NCI-H1092 (cell line): ENCODE measurements around the gene ACADSB.
A peak's percentile ranks its signal among the peaks of the same experiment; 100 is the strongest.

Source experiments
- DNase-seq: peaks from one replicate; lab custom pipeline; 2025; lab: John Stamatoyannopoulos, UW

The ACADSB gene

DNA sequence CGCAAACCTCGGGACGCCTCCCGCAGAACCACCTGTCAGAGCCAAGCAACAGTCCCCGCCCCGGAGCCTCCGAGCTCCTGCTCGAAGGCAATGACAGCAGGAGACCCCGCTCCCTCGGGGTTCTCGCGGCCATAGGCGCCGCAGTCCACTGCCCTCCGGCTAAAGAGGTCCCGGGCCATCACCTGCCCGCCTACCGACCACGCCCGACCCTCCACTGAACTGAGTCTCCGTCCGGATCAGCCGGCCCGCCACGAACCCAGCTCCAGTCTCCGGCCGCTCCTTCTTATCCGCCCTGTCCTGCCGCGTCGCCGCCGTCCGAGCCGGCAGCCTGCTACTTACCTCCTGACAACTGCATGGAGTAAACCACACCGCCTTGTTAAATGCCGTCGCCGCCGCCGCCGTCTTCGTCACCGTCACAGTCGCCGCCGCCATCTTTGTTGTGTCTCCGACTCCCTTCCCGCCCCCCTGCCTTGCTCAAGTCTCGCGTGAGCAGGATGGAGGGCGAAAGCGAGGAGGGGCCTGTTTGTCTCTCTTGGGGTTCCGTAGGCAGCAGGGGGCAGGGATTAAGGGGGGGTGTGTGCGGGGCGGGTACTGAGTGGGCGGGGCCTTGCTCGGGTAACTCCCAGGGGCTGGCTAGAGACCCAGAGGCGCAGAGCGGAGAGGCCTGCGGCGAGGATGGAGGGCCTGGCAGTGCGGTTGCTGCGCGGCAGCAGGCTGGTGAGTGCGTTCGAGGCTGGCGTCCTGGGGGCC is at the start of gene ACADSB, which contains the start of gene IKZF5:
TSS of gene ACADSB (plus strand) at position 652 of the 750 bp plus-strand sequence. CDS start at position 676, 24 bp downstream.
TSS of gene IKZF5 (minus strand) at position 441 of the 750 bp plus-strand sequence. CDS start 10,170 bp downstream, outside the sequence.
- DNase-seq: peak; percentile 94

DNA sequence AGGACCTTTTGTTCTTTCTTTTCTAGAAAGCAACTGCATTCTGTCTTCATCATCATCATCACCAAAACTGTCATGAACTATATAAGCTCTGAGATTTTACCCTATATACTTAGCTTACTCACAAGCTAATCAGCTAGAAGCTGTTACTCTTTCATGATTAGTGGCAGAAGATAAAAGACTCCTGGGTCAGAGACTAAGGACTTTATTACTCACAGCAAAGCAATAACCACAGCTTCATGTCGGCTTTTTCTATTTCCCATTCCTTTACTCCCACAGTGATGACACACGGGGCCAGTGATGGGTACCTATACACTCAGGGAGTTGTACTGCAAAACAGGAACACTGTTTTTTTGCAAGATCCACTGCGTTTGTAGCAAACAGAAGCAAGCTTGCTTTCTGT is 46.4 kb upstream of the ACADSB start:
- no peak for DNase-seq

DNA sequence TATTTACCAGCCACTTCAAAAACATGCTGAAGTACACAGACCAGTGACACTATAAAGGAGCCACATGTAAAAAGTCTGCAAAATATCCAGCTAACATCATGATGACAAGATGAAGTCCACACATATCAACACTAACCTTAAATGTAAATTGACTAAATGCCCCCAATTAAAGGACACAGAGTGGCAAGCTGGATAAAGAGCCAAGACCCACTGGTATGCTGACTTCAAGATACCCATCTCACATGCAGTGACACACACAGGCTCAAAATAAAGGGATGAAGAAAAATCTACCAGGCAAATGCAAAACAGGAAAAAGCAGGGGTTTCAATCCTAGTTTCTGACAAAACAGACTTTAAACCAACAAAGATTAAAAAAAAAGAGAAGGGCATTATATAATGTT is 41.9 kb upstream of the ACADSB start:
- DNase-seq: no peak

DNA sequence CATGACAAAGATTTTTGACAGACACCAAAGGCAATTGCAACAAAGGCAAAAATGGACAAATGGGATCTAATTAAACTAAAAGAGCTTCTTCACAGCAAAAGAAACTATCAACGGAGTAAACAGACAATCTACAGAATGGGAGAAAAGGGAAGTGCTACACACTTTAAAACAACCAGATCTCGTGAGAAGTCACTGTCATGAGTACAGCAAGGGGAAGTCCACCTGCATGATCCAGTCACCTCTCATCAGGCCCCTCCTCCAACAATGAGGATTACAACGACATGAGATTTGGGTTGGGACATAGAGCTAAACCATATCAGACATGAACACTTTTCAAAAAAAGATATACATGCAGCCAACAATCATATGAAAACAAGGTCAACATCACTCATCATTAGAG is 40.1 kb upstream of the ACADSB start:
- no peak for DNase-seq

DNA sequence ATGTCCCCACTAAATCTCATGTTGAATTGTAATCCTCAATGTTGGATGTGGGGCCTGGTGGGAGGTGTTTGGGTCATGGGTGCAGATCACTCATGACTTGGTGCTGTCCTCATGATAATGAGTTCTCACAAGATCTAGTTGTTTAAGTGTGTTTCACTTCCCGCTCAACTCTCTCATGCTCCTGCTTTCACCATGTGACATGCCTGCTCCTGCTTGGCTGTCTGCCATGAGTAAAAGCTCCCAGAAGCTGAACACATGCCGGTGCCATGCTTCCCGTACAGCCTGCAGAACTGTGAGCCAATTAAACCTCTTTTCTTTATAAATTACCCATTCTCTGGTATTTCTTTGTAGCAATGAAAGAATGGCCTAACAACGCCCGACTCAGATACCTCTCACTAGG is 34.8 kb upstream of the ACADSB start:
- no peak for DNase-seq

DNA sequence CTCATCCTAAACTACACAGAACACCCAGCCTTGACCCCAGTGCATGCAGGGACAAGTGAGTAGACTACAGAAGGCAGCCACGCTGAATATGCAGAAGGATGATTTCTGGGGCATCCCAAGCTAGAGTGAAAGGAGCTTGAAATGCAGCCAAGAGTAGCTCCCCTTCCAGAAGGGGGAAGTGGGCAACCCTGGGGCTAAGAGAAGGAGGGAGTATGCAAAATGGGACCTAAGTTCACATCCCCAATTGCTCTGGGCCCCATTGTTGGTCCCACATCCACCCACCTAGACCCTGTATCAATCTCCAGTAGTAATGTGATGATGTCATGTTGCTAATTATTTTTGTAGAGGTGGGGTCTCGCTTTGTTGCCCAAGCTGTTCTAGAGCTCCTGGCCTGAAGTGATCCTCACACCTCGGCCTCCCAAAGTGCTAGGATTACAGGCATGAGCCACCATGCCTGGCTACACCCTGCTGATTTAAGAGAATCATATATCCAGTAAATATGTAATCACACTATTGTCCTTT is 34.2 kb upstream of the ACADSB start:
- DNase-seq: no peak

DNA sequence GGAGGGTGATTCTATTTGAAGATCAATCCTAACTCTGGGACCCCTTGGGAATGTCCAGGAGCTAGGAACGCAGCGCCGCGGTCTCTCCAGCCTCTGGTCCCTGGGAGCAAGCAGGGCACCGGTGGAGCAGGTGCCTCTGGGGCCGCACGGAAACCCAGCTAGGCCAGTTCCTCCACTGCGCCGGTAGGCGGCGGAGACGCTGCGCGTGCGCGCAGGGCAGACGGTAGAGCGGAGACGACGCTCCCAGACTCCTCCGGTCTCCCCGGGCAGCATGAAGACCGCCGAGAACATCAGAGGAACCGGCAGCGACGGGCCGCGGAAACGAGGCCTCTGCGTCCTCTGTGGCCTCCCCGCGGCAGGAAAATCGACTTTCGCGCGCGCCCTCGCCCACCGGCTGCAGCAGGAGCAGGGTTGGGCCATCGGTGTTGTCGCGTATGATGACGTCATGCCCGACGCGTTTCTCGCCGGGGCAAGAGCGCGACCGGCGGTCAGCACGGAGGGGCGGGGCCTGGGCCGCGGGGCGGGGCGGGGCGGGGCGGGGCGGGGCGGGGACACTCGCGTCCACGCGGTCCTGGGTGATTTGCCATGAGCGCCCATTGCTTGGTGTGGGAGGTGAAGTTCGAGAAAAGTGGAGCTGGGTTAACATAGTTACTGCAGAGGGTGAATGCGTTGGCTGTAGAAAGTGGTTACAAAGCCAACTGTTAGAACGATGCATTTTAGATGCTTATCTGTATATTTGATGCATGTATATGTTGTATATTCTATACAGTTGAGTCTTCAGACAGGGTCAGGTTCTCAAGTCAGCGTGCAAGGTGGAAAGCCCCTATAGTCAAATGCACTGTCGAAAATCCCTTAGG is 28.4 kb upstream of the ACADSB start, which contains the start of gene PSTK:
TSS of gene PSTK (plus strand) at position 193 of the 857 bp plus-strand sequence. CDS start at position 272, 79 bp downstream.
- DNase-seq: peak; percentile 77

DNA sequence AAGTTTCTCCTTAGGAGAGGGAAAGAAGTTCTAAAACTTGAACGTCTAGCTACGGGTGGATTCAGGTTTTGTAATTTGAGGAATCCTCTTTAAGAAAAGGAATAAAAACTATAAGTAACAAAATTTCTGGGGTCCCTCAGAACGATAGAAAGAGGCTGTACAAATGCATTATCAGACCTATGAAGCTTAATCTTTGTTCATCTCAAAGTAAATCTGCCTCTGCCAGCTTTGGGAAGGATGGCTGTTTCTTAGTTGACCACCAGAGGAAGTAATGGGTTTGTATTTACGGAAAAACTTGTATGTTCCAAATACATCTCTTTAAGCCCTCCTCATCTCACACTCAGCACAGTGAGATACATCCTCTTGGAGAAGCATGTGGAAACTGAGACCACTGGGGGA is 27.7 kb upstream of the ACADSB start:
- no peak for DNase-seq

DNA sequence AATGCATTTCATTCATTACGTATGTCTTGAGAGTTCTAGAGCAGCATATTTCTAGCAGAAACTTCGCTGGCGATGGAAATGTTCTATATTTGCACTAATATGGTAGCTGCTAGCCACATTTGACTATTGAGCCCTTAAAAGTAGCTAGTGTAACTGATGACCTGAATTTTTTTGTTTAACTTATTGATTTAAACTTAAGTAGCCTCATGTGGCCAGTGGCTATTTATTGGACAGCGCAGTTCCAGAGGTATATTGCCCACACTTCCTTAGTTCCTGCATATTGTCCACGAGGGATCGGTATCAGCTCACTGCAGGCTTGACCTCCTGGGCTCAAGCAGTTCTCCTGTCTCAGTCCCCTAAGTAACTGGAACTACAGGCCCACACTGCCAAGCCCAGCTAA is 24.9 kb upstream of the ACADSB start:
- DNase-seq: no peak

DNA sequence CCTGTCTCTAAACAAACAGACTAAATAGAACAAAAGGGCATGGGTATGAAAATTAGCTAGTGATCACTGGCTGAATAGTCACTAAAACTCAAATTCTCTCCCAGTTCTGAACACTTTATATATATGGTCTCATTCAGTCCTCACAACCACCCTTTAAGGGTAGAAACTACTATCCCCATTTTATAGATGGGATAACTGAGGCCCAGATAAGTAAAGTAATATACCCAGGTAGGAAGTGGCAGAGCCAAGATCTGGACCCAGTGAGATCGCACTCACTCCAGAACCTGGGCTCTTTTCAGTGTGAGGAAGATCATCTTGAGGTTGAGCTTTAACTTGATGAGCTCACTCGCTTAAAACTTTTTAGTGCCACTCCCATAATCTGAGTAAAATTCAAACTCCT is 24.1 kb upstream of the ACADSB start:
- no peak for DNase-seq

DNA sequence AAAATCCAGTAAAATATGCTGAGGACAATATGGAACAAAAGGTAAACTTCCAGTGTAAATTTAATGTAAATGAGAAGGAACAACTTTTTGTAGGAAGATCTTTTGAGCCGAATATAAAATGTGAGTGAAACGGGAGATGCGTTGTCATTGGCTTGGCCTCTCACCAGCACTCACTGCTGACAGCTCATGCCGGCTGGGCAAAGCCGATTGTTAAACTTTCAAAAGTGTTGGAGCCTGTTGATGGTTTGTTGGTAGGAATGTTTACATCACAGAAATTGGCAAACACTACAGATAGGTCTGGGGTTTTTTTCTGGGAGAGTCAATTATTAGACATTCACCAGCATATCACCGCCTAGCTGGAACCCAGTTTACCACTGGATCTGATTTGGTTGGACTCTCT is 22.5 kb upstream of the ACADSB start:
- DNase-seq: no peak

DNA sequence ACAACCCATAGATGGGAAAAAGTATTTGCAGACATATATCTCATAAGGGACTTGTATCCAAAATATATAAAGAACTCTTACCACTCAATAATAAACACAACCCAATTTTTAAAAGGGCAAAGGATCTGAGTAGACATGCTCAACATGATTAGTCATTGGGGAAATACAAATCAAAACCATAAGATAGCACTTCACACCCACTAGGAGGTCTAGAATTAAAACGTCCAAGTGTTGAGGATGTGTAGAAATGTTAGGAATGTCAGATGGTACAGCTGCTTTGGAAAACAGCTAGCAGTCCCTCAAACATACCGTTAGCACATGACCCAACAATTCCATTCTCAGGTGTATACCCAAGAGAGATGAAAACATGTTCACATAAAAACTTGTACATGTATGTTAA is 20.3 kb upstream of the ACADSB start:
- DNase-seq: no peak

DNA sequence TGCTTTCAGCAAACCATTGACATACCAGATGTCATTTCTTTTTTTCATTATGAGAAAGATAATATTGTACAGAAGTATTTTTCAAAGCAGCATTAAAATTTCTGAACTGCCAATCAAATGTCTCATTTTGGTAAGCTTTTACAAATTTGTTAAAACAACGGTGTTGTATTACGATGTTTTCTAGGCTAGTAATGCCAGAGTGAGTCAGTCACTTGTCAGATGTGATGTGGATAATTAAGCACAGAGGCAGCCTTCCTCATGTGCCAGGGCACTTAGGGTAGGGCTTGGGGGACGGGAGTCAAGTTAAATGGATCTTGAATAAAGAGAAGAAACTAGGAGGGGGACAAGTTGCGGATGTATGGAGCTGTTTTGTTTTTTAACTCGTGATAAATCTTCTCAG is 18.5 kb upstream of the ACADSB start:
- no peak for DNase-seq

DNA sequence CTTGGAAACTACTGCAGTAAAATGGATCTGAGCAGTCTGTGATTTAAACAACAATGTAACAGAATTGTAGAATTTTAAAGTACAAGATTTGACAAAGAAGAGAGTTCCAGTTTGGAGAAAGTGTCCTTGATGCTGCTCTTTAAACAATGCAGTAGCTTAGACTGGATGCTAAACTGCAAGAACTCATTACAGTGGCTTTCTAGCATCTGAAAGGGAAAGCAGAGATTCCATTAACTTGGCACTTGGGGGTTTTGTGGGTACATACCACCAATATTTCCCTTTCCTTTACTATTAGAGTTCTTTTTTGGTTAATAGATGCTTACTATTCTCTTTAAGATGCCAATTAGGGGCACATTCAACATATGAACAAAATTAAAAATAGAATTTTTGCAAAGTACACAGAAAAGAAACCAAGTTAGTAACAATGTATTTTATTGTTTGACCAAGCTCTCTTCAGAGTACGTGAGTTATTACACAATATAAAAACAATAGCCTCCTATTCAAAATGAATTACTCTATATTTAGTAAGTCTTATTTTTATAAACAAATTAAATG is 16.7 kb upstream of the ACADSB start:
- no peak for DNase-seq

DNA sequence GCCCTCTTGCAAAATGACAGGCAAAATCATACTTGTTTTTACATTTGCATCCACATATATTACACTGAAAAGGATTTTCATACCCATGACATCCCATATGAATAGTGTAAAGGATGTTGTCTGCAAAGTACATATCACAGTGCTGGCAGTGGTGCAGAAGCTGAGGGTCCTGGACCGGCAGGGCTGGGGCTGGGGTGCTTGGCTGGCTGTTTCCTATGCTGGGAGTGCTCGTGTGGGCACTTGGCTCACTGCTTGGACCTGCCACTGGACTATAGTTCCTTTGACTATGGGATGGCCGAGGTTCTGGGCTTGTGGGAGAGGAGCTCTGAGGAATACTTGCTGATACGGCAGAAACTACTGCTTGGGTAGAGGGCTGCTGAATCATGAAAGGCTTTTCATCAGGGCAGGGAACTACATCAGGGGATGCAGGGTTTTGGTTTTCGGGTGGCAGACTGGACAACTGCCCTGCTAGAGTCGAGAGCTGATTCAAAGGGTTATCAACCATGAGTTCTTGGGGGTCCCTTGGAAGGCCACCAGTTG is 14.9 kb upstream of the ACADSB start:
- no peak for DNase-seq

DNA sequence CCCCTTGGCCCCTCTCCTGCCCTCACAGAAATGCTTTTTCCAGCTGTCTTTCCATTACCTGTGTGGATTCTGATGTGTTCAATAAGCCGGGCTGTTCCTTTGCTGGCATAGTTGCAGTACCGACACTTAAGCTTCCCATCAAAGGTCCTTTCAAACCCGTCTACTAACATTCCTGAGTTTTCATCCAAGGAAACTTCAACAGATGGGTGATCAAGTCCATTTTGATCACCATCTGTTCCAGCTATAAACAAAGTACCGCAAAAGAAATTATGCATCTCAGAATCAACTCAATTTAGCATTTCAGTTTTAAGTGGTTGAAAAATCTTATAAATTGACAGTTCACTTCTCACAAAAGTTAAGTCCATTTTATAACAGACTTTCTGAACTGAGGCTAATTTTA is 12.9 kb upstream of the ACADSB start:
- no peak for DNase-seq

DNA sequence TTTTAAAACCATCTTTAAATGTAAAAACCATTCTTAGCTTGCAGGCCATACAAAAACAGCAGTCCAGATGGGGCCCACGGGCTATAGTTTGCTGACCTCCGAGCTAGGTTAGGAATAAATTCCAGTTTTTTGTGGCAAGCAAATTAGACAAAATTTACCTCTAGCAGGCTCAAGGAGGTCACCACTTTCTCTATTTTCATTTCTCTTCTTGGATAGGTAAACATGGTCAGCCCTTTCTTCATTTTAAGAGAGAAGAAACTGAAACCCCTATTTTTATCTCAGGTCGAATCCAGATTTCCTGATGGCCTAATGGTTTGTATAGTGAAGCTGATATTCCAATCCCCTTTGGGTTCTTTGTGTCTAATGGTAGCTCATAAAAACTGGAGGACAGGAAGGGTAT is 10.9 kb upstream of the ACADSB start:
- no peak for DNase-seq

DNA sequence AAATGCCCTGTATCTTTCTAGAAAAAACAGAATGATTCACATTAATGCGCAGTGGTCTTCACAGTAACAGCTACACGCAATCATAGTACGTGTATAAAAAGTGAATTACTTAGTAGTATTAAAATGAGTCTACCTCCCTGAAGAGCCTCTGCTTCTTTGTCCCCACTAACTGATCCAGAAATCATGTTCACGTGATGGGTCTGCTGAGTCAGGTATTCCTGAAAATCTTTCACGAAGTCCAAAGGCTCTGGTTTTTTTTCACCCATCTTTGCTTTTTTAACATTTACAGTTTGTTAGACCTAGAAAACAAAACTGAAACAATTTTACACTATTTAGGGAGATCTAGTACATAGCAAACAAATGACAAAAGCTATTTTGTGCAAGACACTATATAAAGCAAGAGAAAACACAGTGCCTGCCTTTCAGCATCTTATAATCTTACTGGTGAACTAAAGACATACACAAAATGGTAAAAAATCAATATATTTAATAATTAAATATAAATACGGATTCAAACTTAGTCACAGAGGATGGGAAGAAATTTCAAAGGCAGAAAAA is 10.4 kb upstream of the ACADSB start:
- no peak for DNase-seq

DNA sequence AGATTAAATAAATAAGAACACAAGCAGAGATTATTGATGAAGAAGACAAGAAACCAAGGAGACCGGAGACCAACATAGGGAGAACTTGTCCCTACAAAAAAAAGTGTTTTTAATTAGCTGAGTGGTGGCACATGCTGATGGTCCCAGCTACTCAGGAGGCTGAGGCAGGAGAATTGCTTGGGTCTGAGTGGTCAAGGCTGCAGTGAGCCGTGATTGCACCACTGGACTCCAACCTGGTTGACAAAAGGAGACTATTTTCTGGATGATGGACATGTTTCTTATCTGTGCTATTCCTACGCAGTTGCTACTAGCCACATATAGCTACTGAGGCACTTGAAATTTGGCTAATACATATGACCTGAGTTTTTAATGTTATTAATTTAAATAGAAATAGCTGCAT is 9.9 kb upstream of the ACADSB start:
- DNase-seq: no peak

DNA sequence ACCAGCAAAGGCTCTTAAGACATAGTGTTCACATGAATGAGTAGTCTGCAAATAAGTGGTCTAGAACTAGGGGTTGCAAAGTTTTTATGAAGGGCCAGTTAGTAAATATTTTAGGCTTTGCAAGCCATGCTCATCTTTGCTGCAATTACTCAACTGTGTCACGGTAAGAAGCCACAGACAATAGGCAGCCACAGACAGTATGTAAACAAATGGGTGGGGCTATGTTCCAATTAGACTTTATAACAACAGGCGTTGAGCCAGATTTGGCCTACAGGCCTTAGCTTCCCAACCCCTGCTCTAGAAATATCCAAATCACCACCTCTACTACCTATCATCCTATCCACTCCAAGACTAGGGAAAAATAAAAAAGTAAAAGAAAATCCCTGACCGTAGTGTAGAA is 9.5 kb upstream of the ACADSB start:
- DNase-seq: no peak

DNA sequence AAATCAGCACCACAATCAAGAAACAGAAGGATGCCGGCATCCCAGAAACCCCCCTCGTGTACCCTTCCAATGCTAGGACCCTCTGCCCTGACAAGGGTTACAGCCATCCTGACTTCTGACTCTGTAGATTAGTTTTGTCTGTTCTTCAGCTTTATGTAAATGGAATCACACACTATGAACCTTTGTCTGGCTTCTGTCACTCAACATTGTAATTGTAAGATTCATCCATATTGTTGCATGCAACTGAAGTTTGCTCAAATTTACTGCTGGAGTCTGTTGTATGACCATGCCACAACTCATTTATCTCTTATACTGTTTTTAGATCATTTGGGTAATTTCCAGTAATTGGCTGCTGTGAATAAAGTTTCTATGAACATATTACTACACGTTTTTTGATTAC is 8.7 kb upstream of the ACADSB start:
- DNase-seq: no peak

DNA sequence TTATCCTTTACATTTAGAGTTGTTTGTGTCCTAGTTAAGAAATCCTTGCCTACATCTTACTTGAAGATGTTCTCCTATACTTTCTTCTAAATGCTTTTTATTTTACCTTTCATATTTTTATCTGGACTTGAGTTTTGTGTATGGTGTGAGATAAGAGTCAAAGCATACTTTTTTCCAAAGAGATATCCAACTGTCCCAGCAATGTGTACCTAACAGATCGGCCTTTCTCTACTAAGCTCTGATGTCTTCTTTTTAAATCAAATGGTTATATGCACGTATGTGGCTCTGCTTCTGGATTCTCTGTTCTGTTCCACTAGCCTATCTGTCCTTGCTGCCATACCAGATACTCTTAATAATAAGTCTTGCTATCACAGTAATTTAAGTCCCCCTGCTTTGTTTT is 7.4 kb upstream of the ACADSB start:
- no peak for DNase-seq
